GM19351 (cell line): ENCODE measurements around the gene VRTN.
A peak's percentile ranks its signal among the peaks of the same experiment; 100 is the strongest.

Source experiments
- ATAC-seq: cut with Tn5 transposase; IDR thresholded peaks from one replicate; pipeline ENCODE4 v1.9.1; 2021; ENCODE audit warnings: mild to moderate bottlenecking, moderate library complexity; ENCODE audit not compliant: unreplicated experiment

VRTN gene

DNA sequence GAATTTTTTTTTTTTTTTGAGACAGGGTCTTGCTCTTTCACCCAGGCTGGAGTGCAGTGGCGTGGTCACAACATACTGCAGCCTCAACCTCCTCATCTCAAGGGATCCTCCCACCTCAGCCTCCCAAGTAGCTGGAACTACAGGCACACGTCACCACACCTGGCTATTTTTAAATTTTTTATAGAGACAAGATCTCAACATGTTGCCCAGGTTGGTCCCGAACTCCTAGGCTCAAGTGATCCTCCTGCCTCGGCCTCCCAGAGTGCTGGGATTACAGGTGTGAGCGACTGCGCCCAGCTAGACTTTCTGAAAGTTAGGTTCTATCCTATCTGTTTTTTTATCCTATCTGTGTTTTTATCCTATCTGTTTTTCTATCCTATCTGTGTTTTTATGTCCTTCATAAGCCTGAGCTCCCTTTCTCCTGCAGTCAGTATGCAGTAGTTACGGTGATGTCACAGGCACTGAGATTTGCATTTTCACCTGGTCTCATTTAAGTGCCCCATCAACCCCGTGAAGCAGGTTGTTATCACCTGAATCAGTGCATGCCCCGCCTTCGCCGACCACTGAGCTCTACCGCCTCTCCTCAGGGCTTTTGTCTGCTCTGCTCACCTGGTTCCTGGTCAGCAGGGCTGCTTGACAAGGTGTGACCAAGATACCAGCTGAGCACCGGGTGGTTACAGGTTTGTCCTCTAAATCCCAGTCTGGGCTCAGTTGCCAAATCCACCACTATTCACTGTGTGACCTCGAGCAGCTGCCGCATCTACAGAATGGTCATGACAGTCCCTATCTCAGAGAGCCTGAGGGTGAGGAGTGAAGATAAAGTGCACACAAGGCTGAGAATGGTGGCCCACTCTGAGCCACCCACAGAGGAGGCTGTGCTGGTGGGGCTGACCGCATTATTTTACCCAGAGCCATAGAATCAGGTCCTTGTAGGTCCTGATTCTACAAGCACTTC, 44.6 kb downstream of the VRTN start:
- ATAC-seq: no peak

- no peak for ATAC-seq
Observed at GRCh38 chr14:74394549-74394948, 46.3 kb downstream of the VRTN start.

DNA sequence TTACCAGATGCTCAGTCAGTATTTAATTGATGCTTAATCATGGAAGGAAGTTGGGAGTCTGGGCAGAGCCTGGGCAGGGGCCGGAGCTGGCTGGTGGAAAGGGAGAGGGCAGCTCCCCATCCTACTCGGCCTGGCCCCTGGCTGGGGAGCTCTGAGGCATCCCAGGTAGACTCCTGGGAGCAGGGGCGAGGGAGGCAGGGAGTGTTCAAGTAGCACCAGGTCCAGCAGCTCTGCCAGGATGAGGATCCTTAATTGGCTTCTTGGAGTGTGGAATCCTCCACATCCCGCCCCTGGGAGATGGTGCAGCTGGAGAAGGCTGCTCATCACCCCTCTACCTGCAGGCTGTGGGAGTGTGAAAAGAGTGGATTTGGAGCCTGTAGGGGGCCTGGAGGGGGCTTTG, 46.8 kb downstream of the VRTN start:
- ATAC-seq: no peak

DNA sequence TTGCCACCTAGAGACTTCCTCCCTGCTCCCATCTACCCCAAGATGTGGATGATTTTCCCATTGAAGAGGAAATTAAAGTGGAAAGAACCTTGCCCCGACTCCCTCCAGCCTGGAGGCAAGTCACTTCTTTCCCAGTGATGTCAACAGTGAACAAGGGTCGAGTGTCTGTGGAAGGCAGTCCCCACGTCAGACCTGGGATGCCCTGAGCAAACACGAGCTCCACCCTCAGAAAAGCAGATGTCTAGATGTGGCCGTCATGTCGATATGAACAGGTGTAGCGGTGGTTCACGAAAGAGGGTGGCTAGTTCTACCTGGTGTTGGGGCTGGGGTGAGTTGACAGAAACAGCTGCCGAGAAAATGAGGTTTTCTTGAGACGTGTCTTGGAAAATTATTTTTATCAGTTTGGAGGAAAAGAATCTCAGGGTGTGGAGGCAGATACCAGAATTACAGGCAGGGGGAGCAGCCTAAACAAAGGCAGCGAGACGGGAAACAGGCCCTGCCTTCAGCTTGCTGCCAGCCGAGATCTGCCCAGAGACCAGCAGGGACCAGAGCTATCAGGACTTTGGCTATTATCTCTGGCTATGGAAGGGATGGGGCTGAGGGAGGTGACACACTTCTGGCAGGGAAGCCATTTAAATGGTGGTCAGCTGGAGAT, 51.9 kb downstream of the VRTN start:
- no peak for ATAC-seq

GRCh38 chr14:74400919-74401503, 52.7 kb downstream of the VRTN start:
- ATAC-seq: no peak

GRCh38 chr14:74401504-74402241, 53.4 kb downstream of the VRTN start:
- peak; percentile 83 for ATAC-seq

DNA sequence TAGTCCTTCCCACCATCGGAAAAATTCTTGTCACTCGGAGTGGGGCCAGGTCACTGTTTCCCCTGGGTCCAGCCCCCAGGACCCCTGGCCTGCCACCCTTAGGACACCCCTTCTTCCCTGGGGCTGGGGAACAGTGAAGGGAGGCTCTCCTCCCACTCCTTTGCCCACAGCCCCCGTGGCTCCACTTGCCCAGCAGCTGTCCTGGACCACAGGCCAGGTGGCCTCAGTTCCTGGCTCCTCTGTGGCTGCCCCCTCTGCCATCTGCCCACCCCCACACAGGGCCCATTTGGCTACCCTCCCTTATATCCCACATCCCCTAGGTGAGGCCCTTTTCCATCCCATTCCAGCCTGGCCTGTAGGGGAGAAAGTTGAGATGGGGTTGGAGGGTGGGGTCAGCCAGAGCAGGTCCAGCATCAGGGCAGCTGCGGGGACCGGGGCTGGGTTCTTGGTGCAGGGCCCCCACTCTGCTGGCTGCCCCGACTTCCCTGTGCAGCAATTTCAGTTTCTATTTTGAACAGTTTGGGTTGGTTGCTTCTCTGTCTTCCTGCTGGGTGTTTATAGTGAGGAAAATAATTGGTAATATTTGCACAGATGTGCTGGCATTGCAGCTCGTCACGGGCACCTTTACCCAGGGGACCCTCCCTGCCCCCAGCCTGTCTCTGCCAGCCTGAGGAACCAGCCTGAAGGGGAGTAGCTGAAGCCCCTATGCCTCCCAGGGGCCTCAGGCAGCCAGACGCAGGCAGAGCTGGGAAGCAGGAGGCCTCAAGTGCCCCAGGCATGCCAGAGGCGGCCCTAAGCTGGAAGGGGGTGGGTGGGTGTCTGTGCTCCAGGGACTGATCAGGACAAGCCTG, 54.4 kb downstream of the VRTN start:
- ATAC-seq: no peak

GRCh38 chr14:74403619-74404417, 55.5 kb downstream of the VRTN start:
- ATAC-seq: no peak

GRCh38 chr14:74404435-74404834, 56.2 kb downstream of the VRTN start:
- ATAC-seq: no peak

- ATAC-seq: no peak
Observed at GRCh38 chr14:74405663-74406062, 57.4 kb downstream of the VRTN start.

DNA sequence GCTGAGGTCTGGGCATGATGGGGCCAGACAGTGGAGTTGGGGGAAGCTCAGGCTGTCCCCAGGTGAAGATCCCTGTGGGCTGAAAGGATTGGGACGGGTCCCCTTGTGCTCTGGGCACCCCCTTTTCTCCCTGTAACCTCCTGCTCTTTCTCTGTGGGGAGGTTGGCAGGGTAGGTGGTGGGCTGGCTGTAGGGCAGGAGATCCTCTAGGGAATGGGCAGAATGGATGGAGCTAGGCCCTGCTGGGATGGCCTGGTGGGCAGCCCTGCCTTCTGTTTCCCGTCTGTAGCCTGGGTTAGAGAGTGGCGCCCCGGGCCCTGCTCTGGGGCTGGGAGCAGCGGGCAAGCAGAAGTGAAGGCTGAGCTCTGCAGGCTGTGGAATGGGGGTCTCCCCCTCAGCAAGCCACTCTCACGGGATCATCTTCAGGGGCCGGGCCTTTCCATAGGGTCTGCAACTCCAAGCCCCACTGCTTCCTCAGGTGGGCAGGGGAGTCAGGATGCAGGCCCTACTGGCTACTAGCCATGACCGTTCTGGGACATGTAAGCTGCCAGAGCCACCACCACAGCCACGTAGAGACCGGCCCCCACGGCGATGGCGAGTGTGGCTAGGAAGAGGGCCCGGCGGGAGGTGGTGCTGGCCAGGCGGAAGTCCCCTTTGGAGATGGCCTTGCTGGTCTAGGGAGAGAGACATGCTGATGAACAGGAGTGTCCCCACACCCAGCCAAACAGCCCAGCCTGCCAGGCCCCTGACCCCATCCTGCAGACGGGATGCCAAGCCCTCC, 58.9 kb downstream of the VRTN start:
- ATAC-seq: no peak

- ATAC-seq: no peak
Observed at GRCh38 chr14:74407801-74408154, 59.5 kb downstream of the VRTN start.

DNA sequence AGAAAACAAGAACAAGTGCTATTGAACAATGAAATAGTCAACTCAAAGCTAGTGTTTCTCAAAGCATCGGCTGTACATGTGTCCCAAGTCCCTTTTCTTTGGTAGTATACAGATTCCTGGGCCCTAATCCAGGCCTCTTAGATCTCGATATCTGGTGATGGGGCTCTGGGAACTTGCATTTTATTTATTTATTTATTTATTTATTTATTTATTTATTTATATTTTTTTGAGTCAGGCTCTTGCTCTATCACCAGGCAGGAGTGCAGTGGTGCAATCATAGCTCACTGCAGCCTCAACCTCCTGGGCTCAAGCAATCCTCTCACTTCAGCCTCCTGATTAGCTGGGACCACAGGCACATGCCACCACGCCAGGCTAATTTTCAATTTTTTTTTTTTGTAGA, 60.6 kb downstream of the VRTN start:
- ATAC-seq: no peak

GRCh38 chr14:74409441-74409840, 61.2 kb downstream of the VRTN start:
- ATAC-seq: no peak
